Hepatocyte (in vitro differentiated cells): Measurements from ENCODE around the gene SYT1. TPM values are rescaled to one million over a fixed set of nuclear protein-coding genes. Genes with fewer than 3 reads are reported as not detected.

Experiments
- DNase-seq: peaks from one replicate; pipeline ENCODE4 v3.0.0-alpha.2; 2016; ENCODE audit warnings: low spot score
- H2AFZ ChIP-seq: fragments of 200-600 bp; sonication (generic); 2 replicates; pipeline ENCODE4 v1.6.0; 2016; ENCODE audit warnings: antibody characterized with exemption, mild to moderate bottlenecking
- H3K27ac ChIP-seq: fragments of 200-600 bp; sonication (generic); 2 replicates; pipeline ENCODE4 v1.5.1; 2016; ENCODE audit warnings: mild to moderate bottlenecking
- H3K27me3 ChIP-seq: fragments of 200-600 bp; sonication (generic); 2 replicates; pipeline ENCODE4 v1.6.1; 2016
- H3K36me3 ChIP-seq: fragments of 200-600 bp; sonication (generic); replicated peaks from 2 replicates; pipeline ENCODE4 v1.5.1; 2016; ENCODE audit warnings: low read depth; ENCODE audit not compliant: insufficient read depth
- H3K4me1 ChIP-seq: fragments of 200-600 bp; sonication (generic); 2 replicates; pipeline ENCODE4 v1.5.1; 2016; ENCODE audit warnings: mild to moderate bottlenecking, moderate library complexity; ENCODE audit not compliant: insufficient read depth
- H3K4me2 ChIP-seq: fragments of 200-600 bp; sonication (generic); 2 replicates; pipeline ENCODE4 v1.6.0; 2016
- H3K4me3 ChIP-seq: fragments of 200-600 bp; sonication (generic); 2 replicates; pipeline ENCODE4 v1.5.1; 2016; ENCODE audit warnings: mild to moderate bottlenecking
- H3K79me2 ChIP-seq: fragments of 200-600 bp; sonication (generic); 2 replicates; pipeline ENCODE4 v1.6.0; 2017; ENCODE audit warnings: mild to moderate bottlenecking
- H3K9me2 ChIP-seq: fragments of 200-600 bp; sonication (generic); replicated peaks from 2 replicates; pipeline ENCODE4 v1.6.0; 2017; ENCODE audit warnings: mild to moderate bottlenecking; ENCODE audit not compliant: insufficient read depth
- H3K9me3 ChIP-seq: fragments of 200-600 bp; sonication (generic); 2 replicates; pipeline ENCODE4 v1.5.1; 2016; ENCODE audit warnings: low read depth, mild to moderate bottlenecking
- H4K20me1 ChIP-seq: fragments of 200-600 bp; sonication (generic); 2 replicates; pipeline ENCODE4 v1.6.0; 2016; ENCODE audit warnings: mild to moderate bottlenecking; ENCODE audit not compliant: insufficient read depth, poor library complexity, severe bottlenecking
- EZH2 ChIP-seq: fragments of 200-600 bp; sonication (generic); IDR thresholded peaks from 2 replicates; pipeline ENCODE4 v1.6.1; 2016; ENCODE audit warnings: antibody characterized with exemption, mild to moderate bottlenecking, borderline replicate concordance
- EZH2phosphoT487 ChIP-seq: fragments of 200-600 bp; sonication (generic); IDR thresholded peaks from one replicate; pipeline ENCODE4 v1.6.1; 2018; ENCODE audit warnings: antibody characterized with exemption, mild to moderate bottlenecking, low read depth, moderate library complexity; ENCODE audit not compliant: unreplicated experiment, severe bottlenecking
- WGBS: methylation state at CpG from one replicate; pipeline ENCODE4 v1.1.6; 2016; ENCODE audit warnings: low lambda C conversion rate; ENCODE audit errors: missing lambda C conversion rate; 5-methylcytosine and 5-hydroxymethylcytosine counted together
- polyA plus RNA-seq: library from polyadenylated mRNA; unstranded; fragments of >200 nt; fragmentation: Nextera tagmentation; extraction: Ambion mirVana; gene quantifications from 2 replicates; pipeline ENCODE4 v1.2.1, GENCODE V29; 2016
- total RNA-seq: library from RNA; depleted of rRNA; stranded (reverse); fragments of >200 nt; gene quantifications from 2 replicates; pipeline ENCODE4 v1.2.3, GENCODE V29; 2014
- TF ChIP-seq, protein P1 (sequence below): fragments of 200-600 bp; sonication (generic); IDR thresholded peaks from 2 replicates; pipeline ENCODE4 v1.5.1; 2016; ENCODE audit warnings: antibody characterized with exemption, mild to moderate bottlenecking; ENCODE audit not compliant: poor library complexity

The SYT1 gene
- total and polyA plus RNA-seq, 2 experiments from 2014 or later, result 1.3 to 2.5 TPM

DNA sequence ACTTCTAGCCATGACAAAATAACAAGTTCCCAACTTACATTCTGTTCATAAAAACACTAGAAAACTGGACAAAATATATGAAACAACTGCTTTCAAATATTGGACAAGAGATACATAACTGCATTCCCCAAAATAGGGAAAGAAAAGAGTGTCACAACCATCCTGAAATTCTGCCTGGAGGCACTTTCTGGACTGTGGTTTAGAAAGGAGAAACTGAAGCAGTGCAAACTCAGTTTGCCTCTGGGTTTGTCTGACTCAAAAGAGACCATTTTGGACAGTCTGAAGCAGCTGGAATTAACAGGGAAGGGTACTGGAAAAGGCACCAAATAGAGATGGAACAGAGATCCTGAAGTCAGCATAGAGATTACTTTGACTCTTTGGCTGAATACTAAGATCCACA lies 11.3 kb upstream of the SYT1 start:
- H3K4me1 ChIP-seq, result no peaks in the 10 kb centered on the region
- H3K27me3 ChIP-seq, result no peaks in the 10 kb centered on the region
- H3K4me2 ChIP-seq, result no peak overlapping the region
- H3K36me3 ChIP-seq, result no peaks in the 10 kb centered on the region
- no peaks in the 10 kb centered on the region for H3K9me2 ChIP-seq
- H2AFZ ChIP-seq, result no peak overlapping the region
- H3K27ac ChIP-seq, result no peak overlapping the region
- H3K9me3 ChIP-seq, result no peaks in the 10 kb centered on the region
- DNase-seq, result no peak
- H4K20me1 ChIP-seq, result no peaks in the 10 kb centered on the region
- no peak overlapping the region for H3K4me3 ChIP-seq
- H3K79me2 ChIP-seq, result no peaks in the 10 kb centered on the region
- TF ChIP-seq EZH2phosphoT487, result no peak
- no peak for TF ChIP-seq EZH2
- TF ChIP-seq, protein P1, sequence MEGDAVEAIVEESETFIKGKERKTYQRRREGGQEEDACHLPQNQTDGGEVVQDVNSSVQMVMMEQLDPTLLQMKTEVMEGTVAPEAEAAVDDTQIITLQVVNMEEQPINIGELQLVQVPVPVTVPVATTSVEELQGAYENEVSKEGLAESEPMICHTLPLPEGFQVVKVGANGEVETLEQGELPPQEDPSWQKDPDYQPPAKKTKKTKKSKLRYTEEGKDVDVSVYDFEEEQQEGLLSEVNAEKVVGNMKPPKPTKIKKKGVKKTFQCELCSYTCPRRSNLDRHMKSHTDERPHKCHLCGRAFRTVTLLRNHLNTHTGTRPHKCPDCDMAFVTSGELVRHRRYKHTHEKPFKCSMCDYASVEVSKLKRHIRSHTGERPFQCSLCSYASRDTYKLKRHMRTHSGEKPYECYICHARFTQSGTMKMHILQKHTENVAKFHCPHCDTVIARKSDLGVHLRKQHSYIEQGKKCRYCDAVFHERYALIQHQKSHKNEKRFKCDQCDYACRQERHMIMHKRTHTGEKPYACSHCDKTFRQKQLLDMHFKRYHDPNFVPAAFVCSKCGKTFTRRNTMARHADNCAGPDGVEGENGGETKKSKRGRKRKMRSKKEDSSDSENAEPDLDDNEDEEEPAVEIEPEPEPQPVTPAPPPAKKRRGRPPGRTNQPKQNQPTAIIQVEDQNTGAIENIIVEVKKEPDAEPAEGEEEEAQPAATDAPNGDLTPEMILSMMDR, result no peak

DNA sequence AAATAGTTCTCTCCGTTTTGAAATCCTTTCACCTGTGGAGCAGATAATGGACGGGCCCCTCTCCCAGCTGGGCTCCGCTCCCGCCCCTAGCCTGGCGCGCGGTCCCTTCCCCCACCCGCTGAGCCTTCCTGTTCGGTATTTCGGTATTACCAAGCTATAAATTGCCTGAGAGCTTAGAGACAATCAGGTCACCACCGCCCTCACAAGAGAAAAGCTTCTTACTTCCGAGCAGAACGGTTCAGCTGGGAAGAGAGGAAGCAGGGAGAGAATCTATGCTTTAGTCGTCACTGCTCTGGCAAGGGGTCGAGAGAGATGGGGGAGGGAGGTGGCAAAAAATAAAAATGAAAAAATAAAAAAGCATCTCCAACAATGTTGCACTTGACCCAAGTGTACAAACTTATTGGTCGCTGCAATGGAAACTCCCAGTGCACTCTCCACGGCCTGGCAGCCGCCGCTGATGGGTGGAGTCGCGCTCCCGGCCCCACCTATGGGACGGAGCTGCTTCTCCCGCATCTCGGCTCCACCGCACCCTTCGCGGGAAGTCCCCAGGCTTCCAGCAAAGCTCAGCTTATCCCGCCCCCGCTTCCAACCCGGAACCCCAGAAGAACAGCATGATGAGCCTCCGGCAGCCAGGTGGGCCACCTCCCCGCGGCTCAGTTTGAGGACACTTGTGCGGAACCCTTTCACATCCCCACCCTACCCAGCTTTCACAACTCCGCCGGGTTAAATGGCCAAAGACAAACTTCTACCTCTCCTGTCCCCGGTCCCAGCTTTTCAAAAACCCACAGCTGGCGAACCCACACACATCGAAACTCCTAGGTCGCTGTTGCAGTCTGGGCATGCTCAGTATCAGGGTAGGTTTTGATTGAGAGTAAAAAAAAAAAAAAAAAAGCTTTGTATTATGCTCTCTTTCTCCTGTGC lies 832 bp upstream of the SYT1 start:
- TF ChIP-seq EZH2phosphoT487 (no peak), EZH2 (no peak)
- TF ChIP-seq, protein P1, result no peak
- peaks cover 5% of the 10 kb centered on the region for H3K4me1 ChIP-seq
- H3K9me2 ChIP-seq, result no peaks in the 10 kb centered on the region
- WGBS, result under 1% methylated on average over 41 of the region's 41 CpGs
- peak overlapping the region; percentile 63 for H3K4me3 ChIP-seq
- peak overlapping the region; percentile 94 for H3K4me2 ChIP-seq
- peaks cover 46% of the 10 kb centered on the region for H3K27me3 ChIP-seq
- peak overlapping the region; percentile 90 for H2AFZ ChIP-seq
- H3K36me3 ChIP-seq, result no peaks in the 10 kb centered on the region
- H4K20me1 ChIP-seq, result no peaks in the 10 kb centered on the region
- H3K27ac ChIP-seq, result peak overlapping the region; percentile 24
- DNase-seq, result peak; percentile 57
- H3K9me3 ChIP-seq, result no peaks in the 10 kb centered on the region
- H3K79me2 ChIP-seq, result no peaks in the 10 kb centered on the region

DNA sequence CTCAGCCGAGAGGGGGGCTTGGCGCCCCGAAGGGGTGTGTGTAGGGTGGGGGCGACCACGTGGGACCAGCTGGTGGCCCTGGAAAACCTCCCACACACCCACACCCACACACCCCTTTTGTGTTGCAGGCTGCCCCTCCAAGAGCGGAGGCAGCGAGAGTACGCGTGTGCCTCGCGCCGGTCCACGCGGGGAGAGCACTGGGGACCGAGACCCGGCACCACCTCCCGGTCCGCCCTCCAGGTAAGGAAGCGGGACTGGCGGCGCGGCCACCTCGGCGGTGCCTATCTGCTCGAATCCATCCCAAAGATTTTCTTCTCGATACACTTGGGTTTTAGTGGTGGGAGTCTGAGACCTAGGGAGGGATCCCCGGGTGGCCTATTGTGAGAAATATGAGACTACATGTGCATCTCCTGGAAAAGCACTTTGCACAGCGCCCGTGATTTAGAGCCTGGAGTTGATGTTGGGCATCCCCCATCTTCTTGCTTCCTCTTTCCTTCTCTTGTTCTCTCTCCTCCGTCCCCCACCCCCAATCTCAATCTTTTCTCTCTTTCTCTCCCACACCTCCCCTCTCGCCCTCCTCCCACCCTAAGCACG lies 393 bp downstream of the SYT1 start:
- Histone ChIP-seq H3K4me2 (peak overlapping the region; percentile 94), H3K9me3 (no peaks in the 10 kb centered on the region), H3K79me2 (no peaks in the 10 kb centered on the region), H2AFZ (peak overlapping the region; percentile 90), H3K4me1 (peaks cover 5% of the 10 kb centered on the region), H4K20me1 (no peaks in the 10 kb centered on the region), H3K4me3 (peak overlapping the region; percentile 63), H3K36me3 (no peaks in the 10 kb centered on the region), H3K9me2 (no peaks in the 10 kb centered on the region), H3K27ac (no peak overlapping the region), H3K27me3 (peaks cover 46% of the 10 kb centered on the region)
- DNase-seq, result no peak
- TF ChIP-seq, protein P1, result no peak
- no peak for TF ChIP-seq EZH2
- TF ChIP-seq EZH2phosphoT487, result no peak
- WGBS, result 3% methylated on average over 28 of the region's 32 CpGs
